Esophagus squamous epithelium (tissue), 5 donors: ENCODE results near the gene LAMA5. TPM values are rescaled to one million over a fixed set of nuclear protein-coding genes. Genes with fewer than 3 reads are reported as not detected.

Experiments used
- DNase-seq: peaks from one replicate; lab custom pipeline; 2025; lab: John Stamatoyannopoulos, UW
- H3K27ac ChIP-seq, 4 donors: fragments of 200-600 bp; sonication (generic); one replicate each; pipeline ENCODE4 v1.5.1; 2016 to 2019; ENCODE audit warnings: mild to moderate bottlenecking in 1 of 4
- H3K27me3 ChIP-seq, 4 donors: fragments of 200-600 bp; sonication (generic); 1 replicate in 3 of 4; 2 replicates in 1 of 4; pipeline versions ENCODE4 v1.5.1 to v1.6.0; 2017 to 2021; ENCODE audit warnings: antibody characterized with exemption in 1 of 4
- H3K36me3 ChIP-seq, 3 donors: fragments of 200-600 bp; sonication (generic); one replicate each; pipeline ENCODE4 v1.5.1; 2016 to 2019
- H3K4me1 ChIP-seq, 3 donors: fragments of 200-600 bp; sonication (generic); one replicate each; pipeline ENCODE4 v1.5.1; 2017 to 2019
- H3K4me3 ChIP-seq, 4 donors: fragments of 200-600 bp; sonication (generic); 1 replicate in 3 of 4; 2 replicates in 1 of 4; pipeline ENCODE4 v1.5.1; 2016 to 2019; ENCODE audit warnings: mild to moderate bottlenecking in 2 of 4, moderate library complexity in 1 of 4
- H3K9me3 ChIP-seq, 3 donors: fragments of 200-600 bp; sonication (generic); one replicate each; pipeline ENCODE4 v1.5.1; 2016 to 2019
- POLR2A ChIP-seq, 4 donors: fragments of 450-650 bp; IDR thresholded peaks; one replicate each; pipeline ENCODE4 v1.6.1; 2017; ENCODE audit warnings: antibody characterized with exemption in 4 of 4, mild to moderate bottlenecking in 4 of 4, moderate library complexity in 3 of 4
- WGBS, 2 donors: methylation state at CpG; one replicate each; pipeline ENCODE4 v1.1.5; 2018; 5-methylcytosine and 5-hydroxymethylcytosine counted together
- intact Hi-C: fragments of 100-400 bp; cut with DNase I; formaldehyde crosslinking; loops from one replicate; pipeline ENCODE4 v1.15.0; 2022
- total RNA-seq, 4 donors: library from RNA; depleted of rRNA; stranded (reverse); fragments of >200 nt; gene quantifications; one replicate each; pipeline ENCODE4 v1.1.0, GENCODE V29; 2016
- TF ChIP-seq, protein P1 (sequence below), 6 experiments: fragments of 450-650 bp in 4 of 6; fragments of 200-600 bp in 2 of 6; sonication (generic) in 2 of 6; IDR thresholded peaks; one replicate each; pipeline ENCODE4 v1.5.1; 2016 to 2019; ENCODE audit warnings: antibody characterized with exemption in 6 of 6, mild to moderate bottlenecking in 4 of 6, moderate library complexity in 4 of 6
- donor health status: DM: yes; HTN: yes; CAD: no.

LAMA5 gene
- total RNA-seq, 4 donors from 2014 or later = 60.4 to 127 (median 98.9) TPM

DNA sequence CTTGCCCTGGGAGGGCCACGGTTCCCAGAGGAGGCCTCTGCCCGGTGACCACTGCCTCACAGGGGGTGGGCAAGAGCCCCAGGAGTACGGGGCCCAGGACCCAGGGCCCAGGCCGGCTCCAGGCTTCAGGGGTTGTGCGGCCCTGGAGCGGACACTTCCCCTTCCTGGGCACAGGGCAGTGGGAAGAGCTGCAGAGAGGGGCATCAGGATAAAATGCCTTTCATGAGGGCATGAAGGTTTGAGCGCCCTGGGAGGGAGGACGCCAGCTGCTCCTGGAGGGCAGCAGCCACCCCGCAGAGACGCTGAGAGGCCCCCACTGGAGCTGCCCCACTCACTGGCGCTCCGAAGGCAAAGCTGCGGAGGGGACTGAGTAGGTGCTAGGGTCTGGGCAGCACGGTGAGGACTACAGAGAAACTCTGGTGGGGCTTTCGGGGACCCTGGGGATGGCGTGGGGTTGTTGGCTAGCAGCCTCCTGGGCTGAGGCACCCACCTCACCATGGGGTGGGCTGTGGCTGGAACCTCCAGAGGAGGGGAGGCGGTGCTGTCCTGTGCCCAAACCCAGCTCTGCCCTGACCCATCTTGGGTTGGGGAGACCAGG lies 10.4 kb downstream of the LAMA5 start:
- H3K36me3 ChIP-seq = peaks cover 1 to 13% (median 1%) of the 10 kb centered on the region in 3 donors
- H3K4me3 ChIP-seq = peak overlapping the region in 3 of 4 donors; percentile 0 to 43 (median 18)
- 49 to 66% methylated on average over 8 of the region's 17 CpGs for WGBS, 2 donors
- no peaks in the 10 kb centered on the region for H3K27me3 ChIP-seq
- intact Hi-C loops = no loop called here
- DNase-seq = no peak
- peak overlapping the region; percentile 91 to 93 (median 92) for H3K27ac ChIP-seq
- TF ChIP-seq, protein P1, sequence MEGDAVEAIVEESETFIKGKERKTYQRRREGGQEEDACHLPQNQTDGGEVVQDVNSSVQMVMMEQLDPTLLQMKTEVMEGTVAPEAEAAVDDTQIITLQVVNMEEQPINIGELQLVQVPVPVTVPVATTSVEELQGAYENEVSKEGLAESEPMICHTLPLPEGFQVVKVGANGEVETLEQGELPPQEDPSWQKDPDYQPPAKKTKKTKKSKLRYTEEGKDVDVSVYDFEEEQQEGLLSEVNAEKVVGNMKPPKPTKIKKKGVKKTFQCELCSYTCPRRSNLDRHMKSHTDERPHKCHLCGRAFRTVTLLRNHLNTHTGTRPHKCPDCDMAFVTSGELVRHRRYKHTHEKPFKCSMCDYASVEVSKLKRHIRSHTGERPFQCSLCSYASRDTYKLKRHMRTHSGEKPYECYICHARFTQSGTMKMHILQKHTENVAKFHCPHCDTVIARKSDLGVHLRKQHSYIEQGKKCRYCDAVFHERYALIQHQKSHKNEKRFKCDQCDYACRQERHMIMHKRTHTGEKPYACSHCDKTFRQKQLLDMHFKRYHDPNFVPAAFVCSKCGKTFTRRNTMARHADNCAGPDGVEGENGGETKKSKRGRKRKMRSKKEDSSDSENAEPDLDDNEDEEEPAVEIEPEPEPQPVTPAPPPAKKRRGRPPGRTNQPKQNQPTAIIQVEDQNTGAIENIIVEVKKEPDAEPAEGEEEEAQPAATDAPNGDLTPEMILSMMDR (IDR thresholded peaks at IDR 0.05) = no peak
- TF ChIP-seq POLR2A (IDR thresholded peaks at IDR 0.05) = no peak
- H3K9me3 ChIP-seq = no peaks in the 10 kb centered on the region
- peaks cover 88 to 99% (median 93%) of the 10 kb centered on the region in 3 donors for H3K4me1 ChIP-seq

DNA sequence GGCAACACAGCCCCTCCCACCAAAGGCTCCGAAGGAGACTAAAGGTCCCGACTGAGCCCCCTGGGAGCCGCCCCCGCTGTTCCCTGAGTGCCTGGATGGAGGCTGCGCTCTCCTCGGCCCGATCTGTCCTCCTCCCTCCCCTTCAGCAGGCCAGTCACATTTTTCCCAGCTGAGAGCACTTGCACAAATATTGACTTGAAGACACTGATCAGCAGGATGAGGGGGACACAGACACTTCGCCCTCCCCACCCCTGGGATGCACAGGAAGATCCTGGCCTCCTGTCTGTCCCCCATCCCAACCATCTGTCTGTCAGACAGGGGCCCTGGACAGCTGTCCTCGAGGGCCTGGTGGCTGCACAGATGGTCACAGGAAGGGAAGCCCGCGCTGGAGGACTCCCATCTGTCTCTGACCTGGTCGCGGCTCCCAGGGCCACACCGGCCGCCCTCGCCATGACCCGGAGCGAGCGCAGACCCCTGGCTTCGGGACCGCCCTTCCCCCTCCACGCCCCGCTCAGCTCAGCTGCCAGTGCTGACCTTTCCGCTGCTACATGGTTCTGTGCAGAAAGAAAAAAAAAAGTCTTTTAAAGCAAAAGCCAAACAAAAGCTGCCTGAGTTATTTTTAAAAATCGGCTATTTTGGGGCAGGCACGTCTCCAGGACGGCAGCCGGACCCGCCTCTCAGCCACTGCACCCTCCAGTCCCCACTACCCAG lies 11.1 kb downstream of the LAMA5 start:
- peak overlapping the region; percentile 91 to 93 (median 92) for H3K27ac ChIP-seq
- peak overlapping the region in 2 of 4 donors; percentile 18 to 43 for H3K4me3 ChIP-seq
- H3K9me3 ChIP-seq = no peaks in the 10 kb centered on the region
- H3K4me1 ChIP-seq = peaks cover 81 to 99% (median 93%) of the 10 kb centered on the region in 3 donors
- DNase-seq = no peak
- 29 to 42% methylated on average over 4 to 12 of the region's 29 CpGs for WGBS, 2 donors
- peaks cover 6 to 17% (median 7%) of the 10 kb centered on the region in 3 donors for H3K36me3 ChIP-seq
- intact Hi-C loops = no loop called here
- no peaks in the 10 kb centered on the region for H3K27me3 ChIP-seq
- TF ChIP-seq POLR2A (IDR thresholded peaks at IDR 0.05) = no peak
- TF ChIP-seq, protein P1 (IDR thresholded peaks at IDR 0.05) = no peak

DNA sequence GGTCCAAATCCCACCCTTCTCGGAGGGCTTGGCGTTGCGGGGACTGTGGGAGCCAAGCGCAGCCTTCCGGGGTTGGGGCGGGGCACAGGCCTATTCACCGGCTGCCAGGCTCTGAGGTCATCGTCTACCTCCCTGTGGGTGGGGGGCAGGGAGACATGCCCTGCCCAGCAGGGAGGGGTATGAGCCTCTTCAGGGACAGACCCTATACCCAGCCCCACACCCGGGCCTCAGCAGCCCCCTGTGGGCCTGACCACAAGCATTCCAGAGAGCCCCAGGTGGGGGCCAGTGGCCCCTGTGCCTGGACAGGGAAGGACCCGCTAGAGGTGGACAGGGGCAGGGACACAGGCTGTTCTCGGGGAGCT lies 11.6 kb downstream of the LAMA5 start:
- no peaks in the 10 kb centered on the region for H3K9me3 ChIP-seq
- no CpG with 5 or more reads among the region's 11 CpGs for WGBS, 2 donors
- DNase-seq = no peak
- peak overlapping the region in 2 of 4 donors; percentile 18 to 43 for H3K4me3 ChIP-seq
- H3K4me1 ChIP-seq = peaks cover 79 to 99% (median 93%) of the 10 kb centered on the region in 3 donors
- intact Hi-C loops = no loop called here
- H3K27ac ChIP-seq = peak overlapping the region; percentile 91 to 93 (median 92)
- H3K36me3 ChIP-seq = peaks cover 6 to 22% (median 7%) of the 10 kb centered on the region in 3 donors
- TF ChIP-seq, protein P1 (IDR thresholded peaks at IDR 0.05) = no peak
- no peak for TF ChIP-seq POLR2A (IDR thresholded peaks at IDR 0.05)
- no peaks in the 10 kb centered on the region for H3K27me3 ChIP-seq

DNA sequence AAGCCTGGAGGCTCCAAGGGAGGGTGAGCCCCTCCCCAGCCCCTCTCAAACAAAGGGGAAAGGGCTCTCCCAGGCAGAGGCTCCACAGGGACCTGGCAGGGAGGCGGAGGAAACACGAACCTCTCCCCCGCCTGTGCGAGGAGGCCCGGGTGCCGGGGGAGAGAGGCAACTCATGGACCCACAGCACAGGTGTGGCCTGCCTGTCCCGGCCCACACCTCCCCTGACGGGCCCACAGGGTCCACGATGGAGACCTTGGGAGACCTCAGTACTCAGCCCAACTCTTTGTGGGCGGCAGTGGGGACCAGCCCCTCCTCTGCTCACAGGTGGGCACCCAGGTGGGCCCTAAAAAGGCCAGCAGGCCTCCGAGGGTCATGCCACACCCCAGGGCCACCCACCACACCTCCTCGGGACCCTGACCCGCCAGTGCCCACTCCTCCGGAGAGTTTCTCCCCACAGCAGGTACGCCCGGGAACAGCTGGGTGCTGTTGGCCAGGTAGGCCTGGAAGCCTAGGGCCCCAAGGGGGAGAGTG lies 12.2 kb downstream of the LAMA5 start:
- H3K27me3 ChIP-seq = no peaks in the 10 kb centered on the region
- H3K4me1 ChIP-seq = peaks cover 82 to 100% (median 93%) of the 10 kb centered on the region in 3 donors
- TF ChIP-seq POLR2A (IDR thresholded peaks at IDR 0.05) = no peak
- TF ChIP-seq, protein P1 (IDR thresholded peaks at IDR 0.05) = no peak
- DNase-seq = no peak
- H3K36me3 ChIP-seq = peaks cover 6 to 29% (median 7%) of the 10 kb centered on the region in 3 donors
- peak overlapping the region; percentile 91 to 93 (median 92) for H3K27ac ChIP-seq
- H3K4me3 ChIP-seq = peak overlapping the region in 1 of 4 donors; percentile 43
- intact Hi-C loops = no loop called here
- no peaks in the 10 kb centered on the region for H3K9me3 ChIP-seq
- 50% methylated on average over 3 of the region's 16 CpGs; no CpG with 5 or more reads in 1 of the 2 donors for WGBS, 2 donors
